Fibroblast of skin of right quadriceps (primary cell): ENCODE data around the gene CTAGE9.
"Not testable (repeated sequence)": the region's sequence is repeated elsewhere in the genome, so short reads cannot be mapped to it uniquely, and the experiment has no call there.

Experiments used
- DNase-seq: peaks from one replicate; pipeline ENCODE4 v3.0.0-alpha.2; 2013

Gene CTAGE9

GRCh38 chr6:131710917-131711316 lies at the start of gene CTAGE9:
Gene CTAGE9, minus strand, starts transcription at chr6:131711017. Its CDS starts 0 bp downstream, at chr6:131711017.
- DNase-seq: not testable (repeated sequence)

GRCh38 chr6:131758920-131759319 lies 48.1 kb upstream of the CTAGE9 start:
- peak; percentile 22 for DNase-seq

- no peak for DNase-seq
These were observed 45.2 kb upstream of the CTAGE9 start for GRCh38 chr6:131756039-131756438.

- peak; percentile 94 for DNase-seq
These were observed 44.8 kb upstream of the CTAGE9 start for GRCh38 chr6:131755597-131755996.

- DNase-seq: peak; percentile 44
These were observed 44.1 kb upstream of the CTAGE9 start for GRCh38 chr6:131754715-131755567.

GRCh38 chr6:131754088-131754487 lies 43.3 kb upstream of the CTAGE9 start:
- DNase-seq: peak; percentile 61

- DNase-seq: not testable (repeated sequence)
These were observed 40.3 kb upstream of the CTAGE9 start for GRCh38 chr6:131751012-131751715.

GRCh38 chr6:131749023-131749422 lies 38.2 kb upstream of the CTAGE9 start:
- DNase-seq: no peak

GRCh38 chr6:131747821-131748353 lies 37.1 kb upstream of the CTAGE9 start:
- DNase-seq: no peak

- DNase-seq: no peak
These were observed 34.7 kb upstream of the CTAGE9 start for GRCh38 chr6:131745476-131745875.

GRCh38 chr6:131744432-131745287 lies 33.8 kb upstream of the CTAGE9 start:
- no peak for DNase-seq

GRCh38 chr6:131741688-131742393 lies 31.0 kb upstream of the CTAGE9 start:
- no peak for DNase-seq

- peak; percentile 39 for DNase-seq
These were observed 29.3 kb upstream of the CTAGE9 start for GRCh38 chr6:131740161-131740560.

- DNase-seq: no peak
These were observed 28.3 kb upstream of the CTAGE9 start for GRCh38 chr6:131739136-131739535.

- DNase-seq: no peak
These were observed 26.0 kb upstream of the CTAGE9 start for GRCh38 chr6:131736811-131737210.

GRCh38 chr6:131736003-131736596 lies 25.3 kb upstream of the CTAGE9 start:
- no peak for DNase-seq

- DNase-seq: peak; percentile 62
These were observed 22.7 kb upstream of the CTAGE9 start for GRCh38 chr6:131733376-131734016.

- no peak for DNase-seq
These were observed 20.4 kb upstream of the CTAGE9 start for GRCh38 chr6:131731224-131731623.

GRCh38 chr6:131730264-131730663 lies 19.4 kb upstream of the CTAGE9 start:
- no peak for DNase-seq

- DNase-seq: peak; percentile 18
These were observed 18.7 kb upstream of the CTAGE9 start for GRCh38 chr6:131729550-131729949.

GRCh38 chr6:131728296-131728939 lies 17.6 kb upstream of the CTAGE9 start:
- DNase-seq: peak; percentile 56
